Left ventricle myocardium inferior (tissue), 1 donor: Measurements from ENCODE around the gene GPR35. TPM values are rescaled to one million over a fixed set of nuclear protein-coding genes. Genes with fewer than 3 reads are reported as not detected.

ENCODE experiments used
- total RNA-seq: library from RNA; stranded (reverse); fragmentation: NEBNext Ultra II Directional; extraction: Animal tissue kit (Norgen Biotek cat#: 25700); gene quantifications from one replicate; pipeline ENCODE4 v1.2.1, GENCODE V29; 2021
- donor health status: DM: no; HTN: yes; CAD: no; lungs with severe emphysema.

GPR35 gene
- total RNA-seq, 1 donor from 2014 or later, result 1.3 TPM

Other genes with a start within 250 kb of the GPR35 start
- gene GPC1, start 189.8 kb upstream of the GPR35 start, total RNA-seq, result 187 TPM
- gene ANKMY1, start 67.5 kb upstream of the GPR35 start, total RNA-seq, result 4.0 TPM
- 19.3 TPM for gene DUSP28, start 65.1 kb upstream of the GPR35 start, total RNA-seq
- gene RNPEPL1, start 57.0 kb upstream of the GPR35 start, total RNA-seq, result 80.1 TPM
- 31.2 TPM for gene CAPN10, start 38.7 kb upstream of the GPR35 start, total RNA-seq
- not detected for gene AQP12B, start 57.4 kb downstream of the GPR35 start, total RNA-seq
- gene AQP12A, start 66.4 kb downstream of the GPR35 start, total RNA-seq, result not detected
- gene KIF1A, start 194.7 kb downstream of the GPR35 start, total RNA-seq, result 2.0 TPM
- not detected for gene AGXT, start 243.3 kb downstream of the GPR35 start, total RNA-seq